CD1c-positive myeloid dendritic cell (primary cell): ENCODE results near the gene ESM1.
"Not testable (repeated sequence)": the region's sequence is repeated elsewhere in the genome, so short reads cannot be mapped to it uniquely, and the experiment has no call there.

Source experiments
- DNase-seq: peaks from one replicate; pipeline ENCODE4 v3.0.0-alpha.2; 2016; ENCODE audit errors: extremely low spot score

The ESM1 gene

DNA sequence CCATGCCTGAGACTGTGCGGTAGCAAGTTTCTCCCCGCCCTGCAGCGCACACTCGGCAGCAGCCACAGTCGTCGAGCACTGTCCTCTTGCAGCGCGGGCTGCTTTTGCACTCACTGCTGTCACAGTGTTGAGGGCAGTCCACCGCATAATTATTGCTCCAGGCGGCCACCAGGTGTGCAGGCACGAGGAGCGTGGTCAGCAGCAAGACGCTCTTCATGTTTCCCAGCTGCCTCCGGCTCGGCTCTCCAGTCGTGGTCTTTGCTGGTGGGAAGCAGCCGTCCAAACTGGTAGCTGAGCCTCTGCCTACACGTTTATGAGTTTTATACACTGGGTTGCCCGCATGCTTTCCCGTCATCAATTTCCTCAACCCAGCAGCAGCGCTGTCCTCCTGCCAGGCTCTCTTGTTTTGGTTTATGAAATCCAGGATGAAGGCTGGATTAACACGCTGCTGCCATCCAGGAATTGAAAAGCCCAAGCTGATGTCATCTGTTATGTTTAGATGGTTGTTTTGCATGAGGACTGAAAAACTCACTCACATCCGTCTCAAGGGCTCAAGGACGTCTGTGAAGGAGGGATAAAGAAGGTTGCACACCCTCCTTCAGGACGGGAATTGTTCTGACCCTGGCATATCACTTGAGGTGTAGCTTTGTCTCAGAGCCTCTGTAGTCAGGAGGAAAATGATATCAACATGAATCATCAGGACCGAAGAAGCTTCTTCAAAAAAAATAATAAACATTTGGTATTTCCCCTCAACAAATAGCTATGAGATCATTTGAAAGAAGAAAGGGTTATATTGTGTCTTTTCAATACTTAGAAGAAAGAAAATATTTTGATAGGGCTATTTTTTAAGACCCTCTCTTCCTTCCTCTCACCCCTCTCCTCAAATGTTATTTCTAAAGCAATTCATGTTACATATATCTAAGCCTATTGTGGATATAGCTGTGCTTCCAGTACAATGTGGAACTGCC, at the start of gene ESM1:
ESM1 (minus strand) TSS at position 293 of the 968 bp plus-strand sequence; CDS start at position 217, 76 bp downstream.
- DNase-seq, result no peak

DNA sequence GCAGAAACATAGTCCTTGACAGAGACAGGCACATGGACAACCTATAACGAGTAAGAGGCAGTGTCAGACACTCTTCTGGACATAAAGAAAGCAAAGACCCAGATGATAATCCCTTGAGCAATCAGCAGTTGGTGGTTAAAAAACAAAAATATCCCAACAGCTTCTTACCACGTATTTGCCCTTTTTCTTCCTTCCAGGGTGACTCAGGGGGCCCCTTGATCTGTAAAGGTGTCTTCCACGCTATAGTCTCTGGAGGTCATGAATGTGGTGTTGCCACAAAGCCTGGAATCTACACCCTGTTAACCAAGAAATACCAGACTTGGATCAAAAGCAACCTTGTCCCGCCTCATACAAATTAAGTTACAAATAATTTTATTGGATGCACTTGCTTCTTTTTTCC, 48.2 kb upstream of the ESM1 start:
- DNase-seq, result no peak

DNA sequence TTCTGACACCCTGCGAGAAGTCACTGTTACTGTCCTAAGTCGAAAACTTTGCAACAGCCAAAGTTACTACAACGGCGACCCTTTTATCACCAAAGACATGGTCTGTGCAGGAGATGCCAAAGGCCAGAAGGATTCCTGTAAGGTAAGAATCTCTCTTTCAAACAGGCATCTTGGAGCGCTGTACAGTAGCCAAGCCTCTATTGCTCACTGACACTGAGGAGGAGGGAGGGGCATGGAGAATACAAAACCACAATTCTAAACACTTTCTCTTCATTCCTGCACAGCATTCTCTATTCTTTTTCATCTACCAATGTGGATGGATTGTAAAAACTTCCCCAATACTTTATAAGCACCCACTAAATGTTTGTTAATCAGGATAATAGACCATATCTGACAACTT, 46.1 kb upstream of the ESM1 start:
- no peak for DNase-seq

DNA sequence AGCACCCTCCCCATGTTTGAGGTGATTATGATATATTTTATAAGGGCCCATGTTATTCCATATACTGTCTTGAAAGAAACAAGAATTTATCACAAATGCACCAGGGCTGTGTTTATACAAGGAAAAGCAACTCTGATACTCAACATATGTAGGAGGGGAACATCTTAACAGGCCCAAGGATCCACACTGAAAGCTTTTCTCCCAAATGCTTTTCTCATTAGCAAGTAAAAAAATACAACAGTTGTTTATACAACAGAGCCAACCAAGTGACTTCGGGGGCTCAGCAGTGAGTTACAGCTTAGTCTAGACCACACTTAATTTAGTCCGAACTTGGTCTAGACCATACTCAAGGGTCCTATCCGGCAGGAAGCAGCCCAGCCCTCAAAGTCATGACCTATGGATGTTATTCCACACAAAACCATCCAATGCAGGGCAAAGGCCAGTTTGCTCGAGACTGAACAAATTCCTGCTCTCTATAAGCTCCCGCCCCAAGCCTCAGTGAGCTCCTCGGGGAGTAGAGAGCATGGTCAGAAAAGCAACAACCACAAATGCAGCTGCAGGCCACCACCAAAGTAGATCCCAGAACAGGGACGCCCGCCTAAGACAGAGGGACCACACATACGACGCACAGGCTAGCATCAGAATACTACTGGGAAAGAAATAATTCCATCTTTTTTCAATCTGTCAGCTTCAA, 45.4 kb upstream of the ESM1 start:
- DNase-seq, result no peak

GRCh38 chr5:55030220-55030619, 44.8 kb upstream of the ESM1 start:
- DNase-seq, result no peak

GRCh38 chr5:55027595-55027994, 42.2 kb upstream of the ESM1 start:
- no peak for DNase-seq

DNA sequence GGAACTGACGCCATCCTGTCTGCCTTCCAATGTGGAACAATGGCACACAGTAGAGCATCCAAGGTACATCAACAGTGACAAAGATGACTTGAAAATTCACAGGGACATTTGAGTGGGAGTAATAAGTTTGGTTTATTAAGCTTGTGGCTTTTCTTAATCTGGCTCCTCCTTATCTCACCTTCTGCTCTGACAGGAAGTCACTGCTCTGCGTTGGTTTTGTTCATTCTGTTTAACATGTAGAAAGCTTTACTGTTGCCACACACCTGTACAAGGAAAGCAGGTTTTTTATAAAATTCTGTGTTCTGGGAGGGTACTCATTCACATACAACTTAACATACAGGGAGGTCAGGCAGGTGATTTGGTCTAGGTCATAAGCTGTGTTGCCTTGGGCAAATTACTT, 37.1 kb upstream of the ESM1 start:
- DNase-seq, result no peak

DNA sequence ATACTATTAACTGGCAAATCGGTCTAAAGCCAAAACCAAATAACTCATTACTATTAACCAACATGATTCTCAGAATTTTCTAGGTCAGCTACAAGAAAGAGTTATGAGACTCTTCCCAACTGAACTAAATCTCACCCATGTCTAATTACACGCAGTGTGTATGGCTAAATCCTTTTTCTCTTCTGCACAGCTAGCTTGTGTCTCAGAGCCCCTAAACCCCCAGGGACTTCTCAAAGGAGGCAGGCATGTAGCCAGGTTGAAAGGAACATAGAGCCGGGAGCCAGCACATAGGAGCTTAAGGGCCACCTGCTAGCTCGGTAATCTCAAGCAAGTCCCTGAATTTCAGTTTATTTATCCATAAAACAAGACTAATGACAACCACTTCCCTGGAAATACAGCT, 36.4 kb upstream of the ESM1 start:
- DNase-seq, result no peak

DNA sequence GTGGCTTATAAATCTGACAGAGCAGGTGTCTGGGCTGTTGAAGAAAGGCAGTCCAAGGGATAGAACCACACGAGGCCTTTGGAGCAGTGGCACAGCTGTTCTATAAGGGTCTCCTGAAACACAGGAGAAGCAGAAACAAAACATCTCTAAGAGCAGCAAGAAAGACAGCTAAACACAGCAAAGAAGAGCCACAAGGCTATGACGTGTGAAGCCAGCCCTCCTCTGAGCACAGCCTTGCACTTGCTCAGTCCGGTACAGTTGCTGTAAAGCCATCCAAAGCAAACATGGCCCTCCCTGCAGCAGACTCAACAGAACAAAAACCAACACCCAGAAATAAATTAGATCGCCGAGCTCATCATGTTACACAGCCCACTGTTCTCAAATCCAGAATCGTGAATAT, 36.0 kb upstream of the ESM1 start:
- no peak for DNase-seq

GRCh38 chr5:55010149-55010548, 24.8 kb upstream of the ESM1 start:
- DNase-seq, result not testable (repeated sequence)

GRCh38 chr5:55004729-55005128, 19.3 kb upstream of the ESM1 start:
- DNase-seq, result no peak

GRCh38 chr5:55003432-55004065, 18.2 kb upstream of the ESM1 start:
- DNase-seq, result no peak

DNA sequence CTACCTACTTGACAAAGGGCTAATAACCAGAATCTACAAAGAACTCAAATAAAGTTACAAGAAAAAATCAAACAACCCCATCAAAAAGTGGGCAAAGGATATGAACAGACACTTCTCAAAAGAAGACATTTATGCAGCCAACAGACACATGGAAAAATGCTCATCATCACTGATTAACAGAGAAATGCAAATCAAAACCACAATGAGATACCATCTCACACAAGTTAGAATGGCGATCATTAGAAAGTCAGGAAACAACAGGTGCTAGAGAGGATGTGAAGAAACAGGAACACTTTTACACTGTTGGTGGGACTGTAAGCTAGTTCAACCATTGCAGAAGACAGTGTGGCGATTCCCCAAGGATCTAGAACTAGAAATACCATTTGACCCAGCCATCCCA, 16.8 kb upstream of the ESM1 start:
- DNase-seq, result not testable (repeated sequence)

- DNase-seq, result no peak
These were observed 11.7 kb upstream of the ESM1 start for GRCh38 chr5:54997081-54997480.

GRCh38 chr5:54996466-54996865, 11.1 kb upstream of the ESM1 start:
- DNase-seq, result no peak

GRCh38 chr5:54995168-54995567, 9.8 kb upstream of the ESM1 start:
- DNase-seq, result no peak

DNA sequence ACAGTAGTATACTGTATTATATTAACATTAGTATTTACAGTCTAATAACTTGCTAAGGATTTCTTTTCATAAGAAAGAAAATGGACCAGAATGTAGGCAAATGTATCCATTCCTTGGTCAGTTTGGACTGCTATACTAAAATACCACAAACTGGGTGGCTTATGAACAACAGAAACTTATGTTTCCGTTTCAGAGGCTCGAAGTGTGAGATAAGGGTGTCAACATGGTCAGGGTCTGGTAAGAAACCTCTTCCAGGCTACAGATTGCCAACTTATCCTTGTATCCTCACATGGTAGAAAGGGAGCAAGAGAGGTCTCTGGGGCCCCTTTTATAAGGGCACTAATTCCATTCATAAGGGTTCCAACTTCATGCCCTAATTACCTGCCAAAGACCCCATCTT, 9.2 kb upstream of the ESM1 start:
- no peak for DNase-seq

DNA sequence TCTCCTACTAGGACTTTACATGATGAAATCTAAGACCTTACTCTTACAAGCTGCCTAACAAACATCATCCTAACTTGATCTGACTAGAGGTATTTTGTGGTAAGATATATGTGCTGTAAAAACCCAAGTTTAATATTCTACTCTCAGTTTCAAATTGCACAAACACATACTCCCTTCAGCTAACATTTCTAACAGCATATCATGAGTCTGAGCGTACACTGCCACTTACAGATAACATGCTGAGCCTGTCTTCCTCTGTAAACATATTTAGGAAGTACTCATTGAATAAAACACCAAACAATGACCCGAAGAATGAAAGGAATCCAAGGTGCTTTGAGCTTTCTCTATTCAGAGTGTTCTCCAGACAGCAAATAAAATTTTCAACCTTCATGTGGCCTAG, 7.9 kb upstream of the ESM1 start:
- no peak for DNase-seq

DNA sequence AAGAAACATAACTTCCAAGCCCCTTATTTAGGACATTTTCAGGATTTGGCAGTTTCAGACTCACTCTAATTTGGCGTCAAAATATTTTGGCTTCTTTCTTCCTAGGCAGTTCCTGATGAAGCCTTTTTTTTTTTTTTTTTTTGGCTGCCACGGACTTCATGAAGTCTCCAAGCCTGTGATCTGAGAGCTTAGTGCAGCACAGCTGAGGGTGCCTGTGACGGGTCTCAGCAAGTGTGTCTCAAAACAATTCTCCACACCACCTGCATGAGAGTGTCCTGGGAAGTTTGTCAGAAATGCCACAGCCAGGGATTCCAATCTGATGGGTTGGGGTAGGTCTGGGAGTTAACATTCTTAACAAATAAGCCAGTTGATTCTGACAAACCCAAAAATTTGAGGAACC, 6.0 kb upstream of the ESM1 start:
- no peak for DNase-seq

- no peak for DNase-seq
These were observed 5.5 kb upstream of the ESM1 start for GRCh38 chr5:54990841-54991258.

DNA sequence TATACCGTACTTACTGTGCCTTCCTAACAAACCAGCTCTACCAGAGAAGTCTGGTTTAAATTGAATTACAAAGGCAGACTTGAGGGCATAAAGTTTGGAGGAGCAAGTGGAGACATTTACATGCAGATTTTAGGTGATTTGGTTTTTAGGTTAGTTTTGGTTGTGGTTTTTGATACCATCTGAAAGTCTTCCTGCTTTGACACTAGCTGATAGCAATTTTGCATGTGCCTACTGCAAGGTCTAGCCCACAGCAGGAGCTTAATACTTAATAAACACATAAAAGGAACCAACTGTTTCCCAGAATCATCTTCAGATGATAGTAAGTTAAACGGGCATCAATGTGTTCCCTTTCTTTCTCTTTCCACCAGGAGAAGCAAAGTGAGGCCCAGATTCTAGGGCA, 3.4 kb upstream of the ESM1 start:
- DNase-seq, result no peak

DNA sequence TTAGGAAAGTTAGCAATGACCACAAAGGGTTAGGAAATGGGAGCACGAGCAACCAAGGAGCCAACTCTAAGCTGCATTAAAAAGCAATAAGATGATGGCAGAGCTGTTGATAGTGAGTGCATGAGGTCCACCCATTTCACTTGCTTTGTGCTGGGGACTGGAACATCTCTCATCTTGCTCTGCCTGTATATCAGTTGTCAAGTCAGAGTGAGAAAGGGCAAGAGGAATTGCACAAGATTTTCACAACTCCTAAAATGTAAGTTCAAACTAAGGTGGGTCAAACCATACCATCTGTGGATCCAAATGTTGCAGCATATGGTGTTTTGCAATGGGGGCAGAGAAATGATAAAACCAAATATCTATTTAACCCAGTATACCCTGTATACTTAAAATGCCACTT, 2.8 kb upstream of the ESM1 start:
- DNase-seq, result no peak

- no peak for DNase-seq
These were observed 869 bp upstream of the ESM1 start for GRCh38 chr5:54986269-54986654.
